Measurements from ENCODE around the gene TMEM239.

Gene TMEM239

DNA sequence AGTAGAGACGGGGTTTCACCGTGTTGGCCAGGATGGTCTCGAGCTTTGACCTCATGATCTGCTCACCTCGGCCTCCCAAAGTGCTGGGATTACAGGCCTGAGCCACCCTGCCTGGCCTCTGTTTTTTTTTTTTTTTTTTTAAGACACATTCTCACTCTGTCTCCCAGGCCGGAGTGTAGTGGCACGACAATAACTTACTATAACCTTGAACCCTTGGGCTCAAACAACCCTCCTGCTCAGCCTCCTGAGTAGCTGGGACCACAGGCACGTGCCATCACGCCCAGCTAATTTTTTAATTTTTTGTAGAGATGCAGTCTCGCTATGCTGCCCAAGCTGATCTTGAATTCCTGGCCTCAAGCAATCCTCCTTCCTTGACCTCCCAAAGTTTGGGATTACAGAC is 42.4 kb upstream of the TMEM239 start:
- TF ChIP-seq SIN3A (IDR thresholded peaks at IDR 0.05; ENCODE audit: borderline replicate concordance, insufficient read depth, low read length) (no peak), TAF1 (IDR thresholded peaks at IDR 0.05; ENCODE audit: borderline replicate concordance, insufficient read depth, low read length) (no peak), POLR2AphosphoS5 (IDR thresholded peaks at IDR 0.05; ENCODE audit: low read depth, low read length) (no peak), FOXP2 (optimal IDR thresholded peaks at IDR 0.05; ENCODE audit: borderline replicate concordance, extremely low read depth, extremely low read length, insufficient read depth) (no peak)
- TF ChIP-seq, protein P1, sequence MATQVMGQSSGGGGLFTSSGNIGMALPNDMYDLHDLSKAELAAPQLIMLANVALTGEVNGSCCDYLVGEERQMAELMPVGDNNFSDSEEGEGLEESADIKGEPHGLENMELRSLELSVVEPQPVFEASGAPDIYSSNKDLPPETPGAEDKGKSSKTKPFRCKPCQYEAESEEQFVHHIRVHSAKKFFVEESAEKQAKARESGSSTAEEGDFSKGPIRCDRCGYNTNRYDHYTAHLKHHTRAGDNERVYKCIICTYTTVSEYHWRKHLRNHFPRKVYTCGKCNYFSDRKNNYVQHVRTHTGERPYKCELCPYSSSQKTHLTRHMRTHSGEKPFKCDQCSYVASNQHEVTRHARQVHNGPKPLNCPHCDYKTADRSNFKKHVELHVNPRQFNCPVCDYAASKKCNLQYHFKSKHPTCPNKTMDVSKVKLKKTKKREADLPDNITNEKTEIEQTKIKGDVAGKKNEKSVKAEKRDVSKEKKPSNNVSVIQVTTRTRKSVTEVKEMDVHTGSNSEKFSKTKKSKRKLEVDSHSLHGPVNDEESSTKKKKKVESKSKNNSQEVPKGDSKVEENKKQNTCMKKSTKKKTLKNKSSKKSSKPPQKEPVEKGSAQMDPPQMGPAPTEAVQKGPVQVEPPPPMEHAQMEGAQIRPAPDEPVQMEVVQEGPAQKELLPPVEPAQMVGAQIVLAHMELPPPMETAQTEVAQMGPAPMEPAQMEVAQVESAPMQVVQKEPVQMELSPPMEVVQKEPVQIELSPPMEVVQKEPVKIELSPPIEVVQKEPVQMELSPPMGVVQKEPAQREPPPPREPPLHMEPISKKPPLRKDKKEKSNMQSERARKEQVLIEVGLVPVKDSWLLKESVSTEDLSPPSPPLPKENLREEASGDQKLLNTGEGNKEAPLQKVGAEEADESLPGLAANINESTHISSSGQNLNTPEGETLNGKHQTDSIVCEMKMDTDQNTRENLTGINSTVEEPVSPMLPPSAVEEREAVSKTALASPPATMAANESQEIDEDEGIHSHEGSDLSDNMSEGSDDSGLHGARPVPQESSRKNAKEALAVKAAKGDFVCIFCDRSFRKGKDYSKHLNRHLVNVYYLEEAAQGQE (IDR thresholded peaks at IDR 0.05; ENCODE audit: insufficient read depth in 1 of 2, low read depth in 2 of 2, low read length in 2 of 2) = no peak

DNA sequence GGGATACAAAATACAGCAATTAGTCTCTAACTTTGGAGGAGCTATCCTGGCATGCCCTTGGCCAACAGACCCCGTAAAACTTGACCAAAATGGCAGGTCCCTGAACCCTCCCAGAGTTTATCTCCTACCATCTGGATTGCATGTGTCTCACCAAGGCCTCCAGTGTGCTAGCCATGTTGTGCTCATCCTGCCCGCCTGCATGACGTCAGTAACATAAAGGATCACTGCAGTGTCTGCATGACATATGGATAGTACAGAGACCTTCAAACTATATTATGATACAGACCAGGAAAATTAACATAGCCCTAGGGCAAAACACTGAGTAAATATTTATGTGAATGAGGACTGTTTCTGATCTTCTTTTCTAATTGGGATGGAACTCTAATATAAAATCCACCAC is 41.0 kb upstream of the TMEM239 start:
- TF ChIP-seq, protein P1 (IDR thresholded peaks at IDR 0.05; ENCODE audit: insufficient read depth in 1 of 2, low read depth in 2 of 2, low read length in 2 of 2) = no peak
- TF ChIP-seq POLR2AphosphoS5 (IDR thresholded peaks at IDR 0.05; ENCODE audit: low read depth, low read length) (no peak), TAF1 (IDR thresholded peaks at IDR 0.05; ENCODE audit: borderline replicate concordance, insufficient read depth, low read length) (no peak), SIN3A (IDR thresholded peaks at IDR 0.05; ENCODE audit: borderline replicate concordance, insufficient read depth, low read length) (no peak), FOXP2 (optimal IDR thresholded peaks at IDR 0.05; ENCODE audit: borderline replicate concordance, extremely low read depth, extremely low read length, insufficient read depth) (no peak)

DNA sequence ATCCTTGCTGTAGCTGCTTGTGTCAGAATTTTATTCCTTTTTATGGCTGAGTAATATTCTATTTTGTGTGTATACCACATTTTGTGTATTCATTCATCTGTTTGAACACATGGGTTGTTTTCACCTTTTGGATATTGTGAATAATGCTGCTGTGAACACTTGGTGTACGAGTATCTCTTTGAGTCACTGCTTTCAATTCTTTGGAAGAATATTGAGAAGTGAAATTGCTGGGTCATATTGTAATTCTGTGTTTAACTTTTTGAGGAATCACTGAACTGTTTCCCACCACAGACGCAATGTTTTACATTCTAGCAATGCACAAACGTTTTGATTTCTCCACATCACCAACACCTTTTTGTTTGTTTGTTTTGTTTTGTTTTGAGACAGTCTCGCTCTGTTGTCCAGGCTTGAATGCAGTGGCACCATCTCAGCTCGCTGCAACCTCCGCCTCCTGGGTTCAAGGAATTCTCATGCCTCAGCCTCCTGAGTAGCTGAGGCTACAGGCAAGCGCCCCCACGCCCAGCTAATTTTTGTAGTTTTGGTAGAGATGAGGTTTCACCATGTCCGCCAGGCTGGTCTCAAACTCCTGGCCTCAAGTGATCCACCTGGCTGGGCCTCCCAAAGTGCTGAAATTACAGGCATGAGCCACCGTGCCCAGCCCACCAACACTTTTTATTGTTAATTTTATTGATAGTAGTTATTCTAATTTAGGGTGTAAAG is 37.4 kb upstream of the TMEM239 start:
- no peak for TF ChIP-seq TAF1 (IDR thresholded peaks at IDR 0.05; ENCODE audit: borderline replicate concordance, insufficient read depth, low read length)

DNA sequence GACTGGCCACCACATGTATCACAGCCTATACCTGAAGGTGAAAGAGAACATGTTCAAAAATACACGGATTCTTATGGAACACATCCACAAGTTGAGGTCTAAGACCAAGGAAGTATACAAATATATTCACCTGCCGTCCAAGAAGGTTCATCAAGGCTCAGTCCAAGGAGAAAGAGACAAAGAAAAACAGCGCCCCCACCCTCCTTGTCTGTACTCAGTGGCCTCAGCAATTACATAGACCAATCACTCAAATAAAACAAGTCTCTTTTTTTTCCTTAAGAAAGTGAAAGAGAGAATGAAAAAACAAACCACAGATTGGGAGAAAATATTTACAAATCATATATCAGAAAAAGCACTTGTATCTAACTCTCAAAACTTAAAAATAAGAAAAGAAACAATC is 35.2 kb upstream of the TMEM239 start:
- TF ChIP-seq SIN3A (IDR thresholded peaks at IDR 0.05; ENCODE audit: borderline replicate concordance, insufficient read depth, low read length) = no peak
- TF ChIP-seq, protein P1 (IDR thresholded peaks at IDR 0.05; ENCODE audit: insufficient read depth in 1 of 2, low read depth in 2 of 2, low read length in 2 of 2) = no peak
- TF ChIP-seq POLR2AphosphoS5 (IDR thresholded peaks at IDR 0.05; ENCODE audit: low read depth, low read length) = no peak
- no peak for TF ChIP-seq FOXP2 (optimal IDR thresholded peaks at IDR 0.05; ENCODE audit: borderline replicate concordance, extremely low read depth, extremely low read length, insufficient read depth)
- TF ChIP-seq TAF1 (IDR thresholded peaks at IDR 0.05; ENCODE audit: borderline replicate concordance, insufficient read depth, low read length) = no peak

DNA sequence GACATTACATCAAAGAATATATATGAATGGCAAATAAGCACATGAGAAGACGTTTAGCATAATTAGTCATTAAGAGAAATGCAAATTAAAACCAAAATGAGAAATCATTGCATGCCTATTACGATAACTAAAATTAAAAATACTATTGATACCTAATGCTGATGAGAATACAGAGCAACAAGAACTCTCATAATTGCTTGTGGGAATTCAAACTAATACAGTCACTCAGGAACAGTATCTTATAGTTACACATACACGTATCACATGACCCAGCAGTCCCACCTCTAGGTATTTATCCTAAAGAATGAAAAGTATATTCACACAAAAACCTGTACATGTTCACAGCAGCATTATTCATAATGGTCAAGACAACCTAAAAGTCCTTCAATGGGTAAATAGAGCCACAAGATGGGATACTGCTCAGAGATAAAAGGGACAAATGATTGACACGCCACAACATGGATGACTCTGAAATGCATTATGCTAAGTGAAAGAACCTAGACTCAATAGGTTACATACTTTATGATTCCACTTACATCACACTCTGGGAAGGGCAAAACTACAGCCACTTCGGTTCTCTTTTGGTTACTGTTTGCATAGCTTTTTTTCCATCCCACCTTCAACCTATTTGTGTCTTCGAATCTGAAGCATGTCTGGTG is 32.1 kb upstream of the TMEM239 start:
- TF ChIP-seq, protein P1 (IDR thresholded peaks at IDR 0.05; ENCODE audit: insufficient read depth in 1 of 2, low read depth in 2 of 2, low read length in 2 of 2) = no peak
- TF ChIP-seq SIN3A (IDR thresholded peaks at IDR 0.05; ENCODE audit: borderline replicate concordance, insufficient read depth, low read length) (no peak), TAF1 (IDR thresholded peaks at IDR 0.05; ENCODE audit: borderline replicate concordance, insufficient read depth, low read length) (no peak), POLR2AphosphoS5 (IDR thresholded peaks at IDR 0.05; ENCODE audit: low read depth, low read length) (no peak), FOXP2 (optimal IDR thresholded peaks at IDR 0.05; ENCODE audit: borderline replicate concordance, extremely low read depth, extremely low read length, insufficient read depth) (no peak)

Measured in PFSK-1 (cell line).